ENCODE data around the gene RCSD1.

The RCSD1 gene

DNA sequence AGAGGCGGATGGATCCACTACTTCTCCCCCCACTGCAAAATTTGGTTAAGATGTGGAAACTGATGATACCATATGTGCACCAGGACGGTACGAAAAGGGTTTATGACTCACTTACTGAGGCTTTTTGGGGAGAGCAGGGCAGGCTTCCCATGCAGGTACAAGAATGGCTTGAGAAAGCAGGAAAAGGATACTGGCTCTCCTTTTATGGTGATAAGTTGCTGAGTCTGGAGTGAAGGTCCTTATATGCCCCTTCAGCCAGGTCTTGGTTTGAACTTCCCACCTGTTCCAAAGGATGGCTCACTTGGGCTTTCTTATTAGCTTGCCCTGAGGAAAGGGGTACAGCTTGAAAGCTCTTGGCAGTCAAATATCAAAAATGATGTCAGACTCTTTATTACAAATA lies 114.9 kb downstream of the RCSD1 start:
- peaks cover 0 to 6% of the 10 kb centered on the region in 2 donors for H3K36me3 ChIP-seq (replicated peaks in 1 of 2; ENCODE audit: control insufficient read depth in 2 of 2, insufficient read depth in 2 of 2, low read length in 2 of 2)
- no CpG with 5 or more reads among the region's 3 CpGs for WGBS, 2 donors (ENCODE audit: extremely low coverage in 2 of 2, insufficient read length in 2 of 2, insufficient replicate concordance in 1 of 2)
- no peak overlapping the region for H3K27ac ChIP-seq (replicated peaks; ENCODE audit: low read length)
- H3K4ac ChIP-seq (ENCODE audit: low read length) = no peak overlapping the region
- no peak overlapping the region for H2BK12ac ChIP-seq (ENCODE audit: low read length)
- H3K18ac ChIP-seq (ENCODE audit: low read length) = no peak overlapping the region
- H3K9ac ChIP-seq (ENCODE audit: low read depth, low read length, poor library complexity) = no peak overlapping the region
- no peak overlapping the region for H2BK15ac ChIP-seq (ENCODE audit: low read length)
- H4K91ac ChIP-seq (ENCODE audit: low read depth, low read length, poor library complexity) = no peak overlapping the region
- no peak overlapping the region for H3K23ac ChIP-seq (ENCODE audit: low read depth, low read length, poor library complexity)
- H4K8ac ChIP-seq (ENCODE audit: low read depth, low read length) = no peak overlapping the region
- DNase-seq (ENCODE audit: low spot score) = no peak
- H3K9me3 ChIP-seq (replicated peaks in 1 of 2; ENCODE audit: control insufficient read depth in 2 of 2, insufficient read depth in 1 of 2, low read depth in 1 of 2, low read length in 2 of 2) = no peaks in the 10 kb centered on the region
- no peaks in the 10 kb centered on the region for H3K27me3 ChIP-seq (ENCODE audit: control insufficient read depth in 3 of 3, insufficient read depth in 3 of 3, low read depth in 1 of 3, low read length in 3 of 3)
- H2BK120ac ChIP-seq (ENCODE audit: low read depth, low read length) = no peak overlapping the region
- H3K4me2 ChIP-seq (ENCODE audit: insufficient read depth, low read length, poor library complexity, severe bottlenecking) = no peak overlapping the region
- no peaks in the 10 kb centered on the region for H3K4me1 ChIP-seq (ENCODE audit: control insufficient read depth in 2 of 2, insufficient read depth in 1 of 2, low read depth in 1 of 2, low read length in 2 of 2)
- H3K14ac ChIP-seq (ENCODE audit: low read length) = no peak overlapping the region
- no peak overlapping the region for H3K4me3 ChIP-seq (ENCODE audit: low read length in 2 of 2)
- H3K79me1 ChIP-seq (ENCODE audit: low read depth, low read length) = peaks cover 2% of the 10 kb centered on the region
- H2AFZ ChIP-seq (ENCODE audit: low read length) = no peak overlapping the region
- H2BK5ac ChIP-seq (ENCODE audit: low read length) = no peak overlapping the region
- no peak overlapping the region for H2AK5ac ChIP-seq (ENCODE audit: low read depth, low read length)

DNA sequence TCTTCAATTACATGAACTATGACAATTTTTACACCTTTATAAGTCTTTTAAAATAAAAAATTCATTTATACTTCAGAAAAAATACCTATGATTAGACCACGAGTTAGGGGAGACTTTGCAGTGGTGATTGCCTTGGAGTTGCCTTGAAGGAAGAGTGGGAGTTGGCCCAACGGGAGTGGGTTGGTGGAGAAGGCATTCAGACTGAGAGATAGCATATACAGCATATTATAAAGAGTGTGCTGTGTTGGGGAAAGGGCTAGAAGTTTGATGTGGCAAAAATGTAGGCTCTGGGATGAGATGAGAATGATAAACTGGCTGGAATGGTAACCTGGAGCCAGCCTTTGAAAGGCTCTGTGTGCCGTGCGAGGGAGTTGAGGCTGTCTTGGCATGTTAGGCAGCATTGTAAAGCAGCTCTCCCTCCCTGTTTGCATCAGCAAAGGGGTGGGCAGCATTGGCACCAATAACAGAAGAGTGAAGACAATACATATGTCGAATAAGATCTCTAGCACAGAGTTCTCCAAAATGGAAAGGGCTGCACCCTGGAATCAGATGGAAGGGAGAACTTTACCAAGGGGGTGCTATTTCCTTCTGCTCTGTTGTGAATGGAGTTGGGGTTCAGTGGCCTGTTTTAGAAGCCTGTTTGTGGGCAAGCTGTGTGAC lies 116.1 kb downstream of the RCSD1 start:
- no peak overlapping the region for H3K18ac ChIP-seq (ENCODE audit: low read length)
- H2BK120ac ChIP-seq (ENCODE audit: low read depth, low read length) = no peak overlapping the region
- no CpG with 5 or more reads among the region's 5 CpGs for WGBS, 2 donors (ENCODE audit: extremely low coverage in 2 of 2, insufficient read length in 2 of 2, insufficient replicate concordance in 1 of 2)
- no peaks in the 10 kb centered on the region for H3K9me3 ChIP-seq (replicated peaks in 1 of 2; ENCODE audit: control insufficient read depth in 2 of 2, insufficient read depth in 1 of 2, low read depth in 1 of 2, low read length in 2 of 2)
- no peak overlapping the region for H3K4me3 ChIP-seq (ENCODE audit: low read length in 2 of 2)
- H2BK15ac ChIP-seq (ENCODE audit: low read length) = no peak overlapping the region
- peaks cover 0 to 6% of the 10 kb centered on the region in 2 donors for H3K36me3 ChIP-seq (replicated peaks in 1 of 2; ENCODE audit: control insufficient read depth in 2 of 2, insufficient read depth in 2 of 2, low read length in 2 of 2)
- H3K27ac ChIP-seq (replicated peaks; ENCODE audit: low read length) = no peak overlapping the region
- H3K4me1 ChIP-seq (ENCODE audit: control insufficient read depth in 2 of 2, insufficient read depth in 1 of 2, low read depth in 1 of 2, low read length in 2 of 2) = no peaks in the 10 kb centered on the region
- no peak overlapping the region for H4K91ac ChIP-seq (ENCODE audit: low read depth, low read length, poor library complexity)
- no peaks in the 10 kb centered on the region for H3K27me3 ChIP-seq (ENCODE audit: control insufficient read depth in 3 of 3, insufficient read depth in 3 of 3, low read depth in 1 of 3, low read length in 3 of 3)
- no peak overlapping the region for H3K9ac ChIP-seq (ENCODE audit: low read depth, low read length, poor library complexity)
- H3K14ac ChIP-seq (ENCODE audit: low read length) = no peak overlapping the region
- H4K8ac ChIP-seq (ENCODE audit: low read depth, low read length) = no peak overlapping the region
- H2AK5ac ChIP-seq (ENCODE audit: low read depth, low read length) = no peak overlapping the region
- no peak overlapping the region for H2AFZ ChIP-seq (ENCODE audit: low read length)
- H2BK12ac ChIP-seq (ENCODE audit: low read length) = no peak overlapping the region
- no peak for DNase-seq (ENCODE audit: low spot score)
- H3K4me2 ChIP-seq (ENCODE audit: insufficient read depth, low read length, poor library complexity, severe bottlenecking) = no peak overlapping the region
- H3K79me1 ChIP-seq (ENCODE audit: low read depth, low read length) = no peaks in the 10 kb centered on the region
- H3K23ac ChIP-seq (ENCODE audit: low read depth, low read length, poor library complexity) = no peak overlapping the region
- no peak overlapping the region for H2BK5ac ChIP-seq (ENCODE audit: low read length)
- no peak overlapping the region for H3K4ac ChIP-seq (ENCODE audit: low read length)

DNA sequence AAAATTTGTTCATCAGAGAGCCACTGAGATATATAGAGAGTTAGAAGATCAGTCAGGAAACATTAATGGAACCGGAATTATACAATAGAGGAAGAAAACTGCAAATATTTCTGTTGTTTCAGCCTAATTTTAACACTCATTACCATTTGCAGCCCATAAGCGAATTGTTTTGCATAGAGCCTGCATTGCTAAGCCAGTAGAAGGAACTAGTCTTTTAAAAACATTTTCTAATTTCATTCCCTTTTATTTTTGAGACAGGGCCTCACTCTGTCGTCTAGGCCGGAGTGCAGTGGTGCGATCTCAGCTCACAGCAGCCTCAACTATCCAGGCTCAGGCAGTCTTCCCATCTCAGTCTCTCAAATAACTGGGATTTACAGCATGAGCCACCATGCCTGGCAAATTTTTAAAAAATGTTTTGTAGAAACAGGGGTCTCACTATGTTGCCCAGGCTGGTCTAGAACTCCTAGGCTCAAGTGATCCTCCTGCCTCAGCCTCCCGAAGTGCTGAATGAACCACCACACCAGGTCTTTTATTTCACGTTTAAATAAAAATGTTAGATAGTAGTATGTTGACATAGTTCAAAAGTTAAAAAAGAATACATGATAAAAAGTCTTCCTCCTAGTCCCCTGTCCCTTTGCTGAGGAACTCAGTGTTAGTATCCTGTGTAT lies 117.1 kb downstream of the RCSD1 start:
- no peak overlapping the region for H3K4ac ChIP-seq (ENCODE audit: low read length)
- H3K9me3 ChIP-seq (replicated peaks in 1 of 2; ENCODE audit: control insufficient read depth in 2 of 2, insufficient read depth in 1 of 2, low read depth in 1 of 2, low read length in 2 of 2) = no peaks in the 10 kb centered on the region
- no peaks in the 10 kb centered on the region for H3K4me1 ChIP-seq (ENCODE audit: control insufficient read depth in 2 of 2, insufficient read depth in 1 of 2, low read depth in 1 of 2, low read length in 2 of 2)
- H3K18ac ChIP-seq (ENCODE audit: low read length) = no peak overlapping the region
- no peak for DNase-seq (ENCODE audit: low spot score)
- no peaks in the 10 kb centered on the region for H3K79me1 ChIP-seq (ENCODE audit: low read depth, low read length)
- no peak overlapping the region for H2AK5ac ChIP-seq (ENCODE audit: low read depth, low read length)
- H2BK5ac ChIP-seq (ENCODE audit: low read length) = no peak overlapping the region
- no peak overlapping the region for H3K23ac ChIP-seq (ENCODE audit: low read depth, low read length, poor library complexity)
- H3K27ac ChIP-seq (replicated peaks; ENCODE audit: low read length) = no peak overlapping the region
- no CpG with 5 or more reads among the region's 7 CpGs for WGBS, 2 donors (ENCODE audit: extremely low coverage in 2 of 2, insufficient read length in 2 of 2, insufficient replicate concordance in 1 of 2)
- no peak overlapping the region for H2BK15ac ChIP-seq (ENCODE audit: low read length)
- H3K9ac ChIP-seq (ENCODE audit: low read depth, low read length, poor library complexity) = no peak overlapping the region
- no peak overlapping the region for H2BK120ac ChIP-seq (ENCODE audit: low read depth, low read length)
- H2AFZ ChIP-seq (ENCODE audit: low read length) = no peak overlapping the region
- no peak overlapping the region for H2BK12ac ChIP-seq (ENCODE audit: low read length)
- no peak overlapping the region for H4K91ac ChIP-seq (ENCODE audit: low read depth, low read length, poor library complexity)
- no peak overlapping the region for H3K4me2 ChIP-seq (ENCODE audit: insufficient read depth, low read length, poor library complexity, severe bottlenecking)
- H4K8ac ChIP-seq (ENCODE audit: low read depth, low read length) = no peak overlapping the region
- H3K4me3 ChIP-seq (ENCODE audit: low read length in 2 of 2) = no peak overlapping the region
- H3K36me3 ChIP-seq (replicated peaks in 1 of 2; ENCODE audit: control insufficient read depth in 2 of 2, insufficient read depth in 2 of 2, low read length in 2 of 2) = peaks cover 0 to 6% of the 10 kb centered on the region in 2 donors
- H3K14ac ChIP-seq (ENCODE audit: low read length) = no peak overlapping the region
- no peaks in the 10 kb centered on the region for H3K27me3 ChIP-seq (ENCODE audit: control insufficient read depth in 3 of 3, insufficient read depth in 3 of 3, low read depth in 1 of 3, low read length in 3 of 3)

DNA sequence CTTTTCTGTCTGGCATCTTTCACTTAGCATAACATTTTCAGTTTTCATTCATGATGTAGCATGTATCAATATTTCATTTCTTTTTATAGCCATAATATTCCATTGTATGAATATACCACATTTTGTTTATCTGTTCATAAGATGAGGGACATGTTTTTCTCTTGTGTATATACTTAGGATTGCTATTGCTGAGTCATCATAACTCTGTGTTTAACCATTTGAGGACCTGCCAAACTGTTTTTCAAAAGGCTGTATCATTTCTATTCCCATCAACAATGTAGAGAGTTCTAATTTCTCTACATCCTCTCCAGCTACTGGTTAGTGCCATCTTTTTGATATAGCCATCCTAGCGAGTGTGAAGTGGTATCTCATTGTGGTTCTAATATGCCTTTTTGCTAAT lies 118.0 kb downstream of the RCSD1 start:
- H2BK120ac ChIP-seq (ENCODE audit: low read depth, low read length) = no peak overlapping the region
- DNase-seq (ENCODE audit: low spot score) = no peak
- H3K4ac ChIP-seq (ENCODE audit: low read length) = no peak overlapping the region
- no peak overlapping the region for H4K91ac ChIP-seq (ENCODE audit: low read depth, low read length, poor library complexity)
- no peak overlapping the region for H3K23ac ChIP-seq (ENCODE audit: low read depth, low read length, poor library complexity)
- H2BK12ac ChIP-seq (ENCODE audit: low read length) = no peak overlapping the region
- H3K18ac ChIP-seq (ENCODE audit: low read length) = no peak overlapping the region
- H3K27ac ChIP-seq (replicated peaks; ENCODE audit: low read length) = no peak overlapping the region
- H3K9ac ChIP-seq (ENCODE audit: low read depth, low read length, poor library complexity) = no peak overlapping the region
- no peaks in the 10 kb centered on the region for H3K79me1 ChIP-seq (ENCODE audit: low read depth, low read length)
- H3K36me3 ChIP-seq (replicated peaks in 1 of 2; ENCODE audit: control insufficient read depth in 2 of 2, insufficient read depth in 2 of 2, low read length in 2 of 2) = peaks cover 0 to 8% of the 10 kb centered on the region in 2 donors
- no peak overlapping the region for H3K4me2 ChIP-seq (ENCODE audit: insufficient read depth, low read length, poor library complexity, severe bottlenecking)
- H3K14ac ChIP-seq (ENCODE audit: low read length) = no peak overlapping the region
- no peaks in the 10 kb centered on the region for H3K4me1 ChIP-seq (ENCODE audit: control insufficient read depth in 2 of 2, insufficient read depth in 1 of 2, low read depth in 1 of 2, low read length in 2 of 2)
- no peak overlapping the region for H2AK5ac ChIP-seq (ENCODE audit: low read depth, low read length)
- no peaks in the 10 kb centered on the region for H3K9me3 ChIP-seq (replicated peaks in 1 of 2; ENCODE audit: control insufficient read depth in 2 of 2, insufficient read depth in 1 of 2, low read depth in 1 of 2, low read length in 2 of 2)
- no peak overlapping the region for H2BK5ac ChIP-seq (ENCODE audit: low read length)
- H2BK15ac ChIP-seq (ENCODE audit: low read length) = no peak overlapping the region
- H3K27me3 ChIP-seq (ENCODE audit: control insufficient read depth in 3 of 3, insufficient read depth in 3 of 3, low read depth in 1 of 3, low read length in 3 of 3) = no peaks in the 10 kb centered on the region
- H4K8ac ChIP-seq (ENCODE audit: low read depth, low read length) = no peak overlapping the region
- H3K4me3 ChIP-seq (ENCODE audit: low read length in 2 of 2) = no peak overlapping the region
- no peak overlapping the region for H2AFZ ChIP-seq (ENCODE audit: low read length)
- no CpG with 5 or more reads among the region's 1 CpG for WGBS, 2 donors (ENCODE audit: extremely low coverage in 2 of 2, insufficient read length in 2 of 2, insufficient replicate concordance in 1 of 2)
